B cell (primary cell): ENCODE measurements around the gene KIF4A. TPM values are rescaled to one million over a fixed set of nuclear protein-coding genes. Genes with fewer than 3 reads are reported as not detected.

Experiments
- ATAC-seq: fragments of 200-7000 bp; cut with Tn5 transposase; one replicate; pipeline ENCODE4 v1.10.0; 2021; ENCODE audit warnings: low read depth, mild to moderate bottlenecking, moderate number of reproducible peaks, moderate library complexity
- CTCF ChIA-PET: fragments of 350-600 bp; sonication (Branson Sonifier 250); formaldehyde crosslinking; loops from one replicate; lab custom pipeline; 2021; ENCODE audit warnings: antibody characterized with exemption, inconsistent platforms; lab: Charles Lee
- POLR2A ChIA-PET: fragments of 350-600 bp; sonication (Branson Sonifier 250); formaldehyde crosslinking; loops from one replicate; lab custom pipeline; 2021; ENCODE audit warnings: antibody characterized with exemption; lab: Charles Lee
- DNase-seq: peaks from one replicate; pipeline ENCODE4 v3.0.0; 2013
- H2AFZ ChIP-seq: 2 replicates; pipeline ENCODE4 v1.6.1; 2012; ENCODE audit warnings: mild to moderate bottlenecking, low read depth, low read length; ENCODE audit not compliant: insufficient read depth, poor library complexity, severe bottlenecking
- H3K27ac ChIP-seq, 2 donors: 1 replicate in 1 of 2; 2 replicates in 1 of 2; pipeline ENCODE4 v1.5.1; 2012 to 2013; ENCODE audit warnings: low read length in 2 of 2, mild to moderate bottlenecking in 2 of 2, moderate library complexity in 1 of 2
- H3K27me3 ChIP-seq, 4 experiments: fragments of 200-600 bp in 1 of 4; sonication (generic) in 1 of 4; replicated peaks in 1 of 4; 1 replicate in 2 of 4; 2 replicates in 2 of 4; pipeline versions ENCODE4 v1.6.1 to v1.7.0; 2013 to 2016; ENCODE audit warnings: low read length in 3 of 4, mild to moderate bottlenecking in 2 of 4, mixed read lengths in 1 of 4, moderate library complexity in 1 of 4; ENCODE audit not compliant: insufficient read depth in 4 of 4, control insufficient read depth in 3 of 4; ENCODE audit errors: control extremely low read depth in 1 of 4
- H3K36me3 ChIP-seq, 2 experiments: replicated peaks in 1 of 2; 1 replicate in 1 of 2; 2 replicates in 1 of 2; pipeline versions ENCODE4 v1.6.1 to v1.7.1; 2013; ENCODE audit warnings: low read length in 1 of 2; ENCODE audit not compliant: insufficient read depth in 2 of 2, control insufficient read depth in 1 of 2; ENCODE audit errors: control extremely low read depth in 1 of 2, extremely low read depth in 1 of 2
- H3K4me1 ChIP-seq, 2 donors: fragments of 200-600 bp in 1 of 2; sonication (generic) in 1 of 2; 1 replicate in 1 of 2; 2 replicates in 1 of 2; pipeline versions ENCODE4 v1.5.1 to v1.6.1; 2013 to 2017; ENCODE audit warnings: low read length in 2 of 2; ENCODE audit not compliant: control insufficient read depth in 2 of 2, insufficient read depth in 2 of 2
- H3K4me2 ChIP-seq: replicated peaks from 2 replicates; pipeline ENCODE3; 2012; ENCODE audit warnings: mild to moderate bottlenecking, low read depth, low read length; ENCODE audit not compliant: poor library complexity, severe bottlenecking
- H3K4me3 ChIP-seq, 5 experiments: fragments of 200-600 bp in 1 of 5; sonication (generic) in 1 of 5; 1 replicate in 3 of 5; 2 replicates in 2 of 5; pipeline versions ENCODE4 v1.5.1 to v1.7.0; 2011 to 2016; ENCODE audit warnings: low read length in 4 of 5, mild to moderate bottlenecking in 4 of 5, low read depth in 2 of 5, control low read depth in 1 of 5, moderate library complexity in 1 of 5; ENCODE audit not compliant: insufficient read depth in 1 of 5; ENCODE audit errors: control extremely low read depth in 1 of 5, extremely low read depth in 1 of 5
- H3K79me2 ChIP-seq: fragments of 200-600 bp; sonication (generic); one replicate; pipeline ENCODE4 v1.6.0; 2016; ENCODE audit warnings: low read length; ENCODE audit not compliant: control insufficient read depth, insufficient read depth
- H3K9ac ChIP-seq: fragments of 200-600 bp; sonication (generic); 2 replicates; pipeline ENCODE4 v1.6.1; 2017; ENCODE audit warnings: mild to moderate bottlenecking, low read length, moderate library complexity
- H3K9me3 ChIP-seq, 3 donors: one replicate each; pipeline versions ENCODE4 v1.6.1 to v1.7.1; 2013; ENCODE audit warnings: low read length in 2 of 3; ENCODE audit not compliant: control insufficient read depth in 2 of 3, insufficient read depth in 1 of 3; ENCODE audit errors: control extremely low read depth in 1 of 3
- H4K20me1 ChIP-seq: 2 replicates; pipeline ENCODE4 v1.6.0; 2012; ENCODE audit warnings: mild to moderate bottlenecking, low read length; ENCODE audit not compliant: insufficient read depth, control insufficient read depth, poor library complexity, severe bottlenecking
- H3K27ac Mint-ChIP-seq: one replicate; pipeline ENCODE4 v1.8.0; 2021; ENCODE audit warnings: mixed read lengths
- H3K27me3 Mint-ChIP-seq: one replicate; pipeline ENCODE4 v1.8.0; 2021; ENCODE audit warnings: mixed read lengths
- H3K4me1 Mint-ChIP-seq: one replicate; pipeline ENCODE4 v1.8.0; 2021; ENCODE audit warnings: mixed read lengths
- H3K4me3 Mint-ChIP-seq: one replicate; pipeline ENCODE4 v1.8.0; 2021; ENCODE audit warnings: mixed read lengths
- H3K9me3 Mint-ChIP-seq: one replicate; pipeline ENCODE4 v1.8.0; 2022; ENCODE audit warnings: mixed read lengths; ENCODE audit not compliant: insufficient read depth
- EZH2 ChIP-seq: IDR thresholded peaks from 2 replicates; pipeline ENCODE4 v1.6.1; 2012; ENCODE audit warnings: borderline replicate concordance, low read depth, mild to moderate bottlenecking, moderate library complexity, low read length; ENCODE audit not compliant: insufficient read depth, poor library complexity, severe bottlenecking
- WGBS: methylation state at CpG from one replicate; pipeline ENCODE4 v1.1.5; 2013; ENCODE audit warnings: missing lambda C conversion rate; ENCODE audit not compliant: insufficient coverage; 5-methylcytosine and 5-hydroxymethylcytosine counted together
- intact Hi-C: fragments of 100-400 bp; cut with micrococcal nuclease; formaldehyde crosslinking; loops from one replicate; pipeline ENCODE4 v1.10.0; 2022
- polyA plus RNA-seq: library from polyadenylated mRNA; depleted of rRNA; stranded (reverse); fragments of >200 nt; gene quantifications from 2 replicates; pipeline ENCODE4 v1.2.3, GENCODE V29; 2012
- total RNA-seq, 2 donors: library from RNA; stranded (reverse); fragments of 120-200 nt in 1 of 2; gene quantifications; 1 replicate in 1 of 2; 2 replicates in 1 of 2; pipeline versions ENCODE4 v1.2.3 to v1.2.4, GENCODE V29; 2013 to 2022
- TF ChIP-seq, protein P1 (sequence below): fragments of 200-600 bp; IDR thresholded peaks from one replicate; pipeline ENCODE4 v1.8.0; 2022; ENCODE audit warnings: antibody characterized with exemption, mild to moderate bottlenecking

KIF4A gene
- total and polyA plus RNA-seq, 2 donors (not counting 1 experiment from before 2014, with no cell fraction given) = 0.06 to 0.07 TPM

DNA sequence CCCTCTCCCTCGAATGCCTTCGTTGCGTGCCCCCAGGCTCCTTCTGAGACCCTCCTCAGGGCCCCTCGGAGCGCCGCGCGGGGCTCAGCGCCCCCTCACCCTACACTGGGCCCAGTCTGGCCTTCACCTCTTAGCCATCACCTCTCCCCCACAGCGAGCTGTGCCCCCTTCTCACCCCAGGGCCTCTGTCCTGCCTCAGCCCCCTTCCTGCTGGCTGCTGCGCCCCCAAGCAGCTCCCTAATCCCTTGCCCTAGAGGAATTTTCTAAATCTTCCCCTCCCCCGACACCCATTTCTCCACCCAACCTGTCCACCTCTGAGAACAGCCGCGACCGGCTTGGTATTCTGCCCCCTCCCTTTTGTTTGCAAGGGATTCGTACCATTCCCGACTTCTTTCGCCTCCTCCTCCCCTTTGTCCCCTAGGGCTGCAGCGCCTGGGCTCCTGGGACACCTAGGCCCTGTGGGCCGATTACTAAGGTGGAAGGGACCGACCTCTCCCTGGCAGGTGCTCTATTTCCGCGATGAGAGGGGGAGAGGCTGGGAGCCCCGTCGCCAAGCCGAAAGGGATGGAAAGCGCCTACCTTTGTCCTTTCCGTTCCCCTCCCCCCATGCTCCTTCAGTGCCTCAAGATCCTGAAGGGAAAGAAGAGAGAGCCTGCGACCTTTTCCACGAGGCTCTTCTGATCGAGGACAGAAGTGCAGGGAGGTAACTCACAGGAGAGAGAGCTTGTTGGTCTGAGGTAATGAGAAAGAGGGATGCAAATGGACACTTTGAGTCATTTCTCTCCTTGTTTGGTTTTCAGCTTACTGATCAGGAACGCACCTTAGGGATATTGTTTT, 165.7 kb downstream of the KIF4A start:
- peak overlapping the region; percentile 83 for H3K4me3 Mint-ChIP-seq
- DNase-seq (no peak), ATAC-seq (no peak)
- TF ChIP-seq, protein P1, sequence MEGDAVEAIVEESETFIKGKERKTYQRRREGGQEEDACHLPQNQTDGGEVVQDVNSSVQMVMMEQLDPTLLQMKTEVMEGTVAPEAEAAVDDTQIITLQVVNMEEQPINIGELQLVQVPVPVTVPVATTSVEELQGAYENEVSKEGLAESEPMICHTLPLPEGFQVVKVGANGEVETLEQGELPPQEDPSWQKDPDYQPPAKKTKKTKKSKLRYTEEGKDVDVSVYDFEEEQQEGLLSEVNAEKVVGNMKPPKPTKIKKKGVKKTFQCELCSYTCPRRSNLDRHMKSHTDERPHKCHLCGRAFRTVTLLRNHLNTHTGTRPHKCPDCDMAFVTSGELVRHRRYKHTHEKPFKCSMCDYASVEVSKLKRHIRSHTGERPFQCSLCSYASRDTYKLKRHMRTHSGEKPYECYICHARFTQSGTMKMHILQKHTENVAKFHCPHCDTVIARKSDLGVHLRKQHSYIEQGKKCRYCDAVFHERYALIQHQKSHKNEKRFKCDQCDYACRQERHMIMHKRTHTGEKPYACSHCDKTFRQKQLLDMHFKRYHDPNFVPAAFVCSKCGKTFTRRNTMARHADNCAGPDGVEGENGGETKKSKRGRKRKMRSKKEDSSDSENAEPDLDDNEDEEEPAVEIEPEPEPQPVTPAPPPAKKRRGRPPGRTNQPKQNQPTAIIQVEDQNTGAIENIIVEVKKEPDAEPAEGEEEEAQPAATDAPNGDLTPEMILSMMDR = no peak
- TF ChIP-seq EZH2 = no peak
- no peaks in the 10 kb centered on the region for H3K9me3 Mint-ChIP-seq
- H3K4me2 ChIP-seq = peak overlapping the region; percentile 84
- H2AFZ ChIP-seq = peak overlapping the region; percentile 89
- no peaks in the 10 kb centered on the region for H3K79me2 ChIP-seq
- no peaks in the 10 kb centered on the region for H3K9me3 ChIP-seq
- no peaks in the 10 kb centered on the region for H3K36me3 ChIP-seq
- no peaks in the 10 kb centered on the region for H3K27me3 Mint-ChIP-seq
- peaks cover 27 to 36% of the 10 kb centered on the region in 2 donors for H3K4me1 ChIP-seq
- no peaks in the 10 kb centered on the region for H3K27me3 ChIP-seq
- H4K20me1 ChIP-seq = no peaks in the 10 kb centered on the region
- CTCF ChIA-PET = interaction anchor here (2.3 kb wide), 1 partner anchor 20 kb away, joined by 5 read pairs; no protein-coding TSS in a partner anchor
- intact Hi-C loops = loop anchor here (2.0 to 10.0 kb wide), 3 partner anchors 209 to 742 kb away; partner anchors contain the start of gene SNX12
- POLR2A ChIA-PET = interaction anchor here (1.3 kb wide), 1 partner anchor 21 kb away, joined by 3 read pairs; no protein-coding TSS in a partner anchor
- H3K9ac ChIP-seq = peak overlapping the region; percentile 63
- peaks cover 40% of the 10 kb centered on the region for H3K4me1 Mint-ChIP-seq
- H3K4me3 ChIP-seq = peak overlapping the region in 4 of 5 experiments; percentile 36 to 63 (median 52)
- peak overlapping the region in 1 of 2 donors; percentile 25 for H3K27ac ChIP-seq
- peak overlapping the region; percentile 71 for H3K27ac Mint-ChIP-seq
- 2% methylated on average over 14 of the region's 32 CpGs for WGBS
